ENCODE data around the gene TNNC2. TPM values are rescaled to one million over a fixed set of nuclear protein-coding genes. Genes with fewer than 3 reads are reported as not detected.

Gene TNNC2
- total and polyA plus RNA-seq, 2 donors from 2014 or later = 1.9 TPM; not detected in 1

DNA sequence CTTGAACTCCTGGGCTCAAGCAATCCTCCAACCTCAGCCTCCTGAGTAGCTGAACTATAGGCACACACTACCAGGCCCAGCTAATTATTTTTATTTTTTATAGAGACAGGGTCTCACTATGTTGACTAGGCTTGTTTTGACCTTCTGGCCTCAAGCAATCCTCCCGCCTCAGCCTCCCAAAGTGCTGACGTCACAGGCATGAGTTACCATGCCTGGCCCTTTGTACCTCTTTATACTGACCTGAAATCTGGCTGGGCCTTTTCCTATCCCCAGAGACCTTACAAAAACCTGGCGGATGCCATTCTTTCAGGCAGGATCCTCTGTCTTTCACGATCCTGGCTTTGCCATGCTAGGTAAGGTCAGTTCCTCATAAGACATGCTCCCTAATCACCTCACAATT lies 47.0 kb downstream of the TNNC2 start:
- FAIRE-seq (no peak), DNase-seq (no peak)
- Histone ChIP-seq H3K27me3 (ENCODE audit: control insufficient read depth, insufficient read depth, low read length) (no peaks in the 10 kb centered on the region), H3K9ac (ENCODE audit: low read length in 3 of 3) (no peak overlapping the region), H3K27ac (ENCODE audit: low read depth in 2 of 2, low read length in 2 of 2) (no peak overlapping the region), H3K4me3 (ENCODE audit: low read length in 3 of 3) (no peak overlapping the region), H3K36me3 (ENCODE audit: control insufficient read depth in 2 of 3, insufficient read depth in 3 of 3, low read length in 3 of 3) (no peaks in the 10 kb centered on the region), H3K4me1 (ENCODE audit: control insufficient read depth in 2 of 3, insufficient read depth in 2 of 3, low read depth in 1 of 3, low read length in 3 of 3) (peaks cover 0 to 3% (median 0%) of the 10 kb centered on the region in 3 donors), H3K9me3 (ENCODE audit: control insufficient read depth in 2 of 3, insufficient read depth in 1 of 3, low read length in 3 of 3) (no peaks in the 10 kb centered on the region)
- TF ChIP-seq, protein P1, sequence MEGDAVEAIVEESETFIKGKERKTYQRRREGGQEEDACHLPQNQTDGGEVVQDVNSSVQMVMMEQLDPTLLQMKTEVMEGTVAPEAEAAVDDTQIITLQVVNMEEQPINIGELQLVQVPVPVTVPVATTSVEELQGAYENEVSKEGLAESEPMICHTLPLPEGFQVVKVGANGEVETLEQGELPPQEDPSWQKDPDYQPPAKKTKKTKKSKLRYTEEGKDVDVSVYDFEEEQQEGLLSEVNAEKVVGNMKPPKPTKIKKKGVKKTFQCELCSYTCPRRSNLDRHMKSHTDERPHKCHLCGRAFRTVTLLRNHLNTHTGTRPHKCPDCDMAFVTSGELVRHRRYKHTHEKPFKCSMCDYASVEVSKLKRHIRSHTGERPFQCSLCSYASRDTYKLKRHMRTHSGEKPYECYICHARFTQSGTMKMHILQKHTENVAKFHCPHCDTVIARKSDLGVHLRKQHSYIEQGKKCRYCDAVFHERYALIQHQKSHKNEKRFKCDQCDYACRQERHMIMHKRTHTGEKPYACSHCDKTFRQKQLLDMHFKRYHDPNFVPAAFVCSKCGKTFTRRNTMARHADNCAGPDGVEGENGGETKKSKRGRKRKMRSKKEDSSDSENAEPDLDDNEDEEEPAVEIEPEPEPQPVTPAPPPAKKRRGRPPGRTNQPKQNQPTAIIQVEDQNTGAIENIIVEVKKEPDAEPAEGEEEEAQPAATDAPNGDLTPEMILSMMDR (IDR thresholded peaks at IDR 0.05; ENCODE audit: borderline replicate concordance, extremely low read depth, insufficient read depth) = no peak
- intact Hi-C loops (cut with DNase I) = no loop called here

DNA sequence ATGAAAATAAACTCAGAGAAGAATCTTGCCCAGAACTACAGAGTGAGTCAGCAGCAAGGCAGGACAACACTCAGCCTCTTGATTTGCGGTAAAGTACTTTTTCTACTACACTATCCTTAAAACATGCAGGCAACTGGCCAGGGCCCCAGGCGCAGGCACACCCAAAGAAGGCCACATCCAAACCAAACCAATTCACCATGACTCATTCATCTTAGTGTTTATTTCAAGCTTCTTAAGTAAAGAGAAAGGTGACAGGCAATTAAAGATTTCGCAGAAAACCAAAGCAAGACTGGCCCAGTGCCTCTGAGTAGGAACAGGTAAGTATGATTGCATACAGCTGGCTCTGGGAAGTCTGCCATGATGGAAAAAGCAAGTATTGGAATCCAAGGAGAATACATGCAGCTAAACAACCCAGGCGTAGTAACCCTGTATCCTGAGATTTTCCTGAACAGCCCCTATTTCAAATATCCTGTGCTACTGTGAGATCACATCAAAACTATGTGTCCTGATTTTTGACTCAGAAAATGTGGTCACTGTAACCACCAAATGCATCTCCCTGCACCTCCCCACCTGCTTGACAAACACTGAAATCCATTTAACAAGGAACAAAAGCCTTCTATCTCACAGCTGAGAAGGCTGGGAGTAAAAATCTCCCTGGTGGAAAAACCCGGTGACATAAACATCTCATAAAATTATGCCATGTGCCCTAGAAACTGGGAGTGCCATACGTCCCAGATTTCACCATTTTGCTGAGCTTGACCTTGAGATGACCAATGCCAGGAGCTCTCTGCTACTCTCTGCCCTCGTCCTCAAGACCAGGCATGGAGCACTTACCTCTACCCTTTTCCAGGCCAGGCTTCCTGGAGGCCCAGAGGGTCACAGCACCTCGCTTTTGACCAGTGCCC lies 47.8 kb downstream of the TNNC2 start:
- no peaks in the 10 kb centered on the region for H3K9me3 ChIP-seq (ENCODE audit: control insufficient read depth in 2 of 3, insufficient read depth in 1 of 3, low read length in 3 of 3)
- FAIRE-seq (no peak), DNase-seq (peak in 3 of 5 donors; percentile 5 to 95 (median 59))
- peak overlapping the region; percentile 65 to 81 for H3K27ac ChIP-seq (ENCODE audit: low read depth in 2 of 2, low read length in 2 of 2)
- H3K27me3 ChIP-seq (ENCODE audit: control insufficient read depth, insufficient read depth, low read length) = no peaks in the 10 kb centered on the region
- H3K4me1 ChIP-seq (ENCODE audit: control insufficient read depth in 2 of 3, insufficient read depth in 2 of 3, low read depth in 1 of 3, low read length in 3 of 3) = peaks cover 0 to 3% (median 0%) of the 10 kb centered on the region in 3 donors
- TF ChIP-seq, protein P1 (IDR thresholded peaks at IDR 0.05; ENCODE audit: borderline replicate concordance, extremely low read depth, insufficient read depth) = no peak
- no peak overlapping the region for H3K4me3 ChIP-seq (ENCODE audit: low read length in 3 of 3)
- intact Hi-C loops (cut with DNase I) = loop anchor here (10.0 kb wide), 1 partner anchor 464 kb away; no protein-coding TSS in a partner anchor
- H3K9ac ChIP-seq (ENCODE audit: low read length in 3 of 3) = no peak overlapping the region
- no peaks in the 10 kb centered on the region for H3K36me3 ChIP-seq (ENCODE audit: control insufficient read depth in 2 of 3, insufficient read depth in 3 of 3, low read length in 3 of 3)

GRCh38 chr20:45776931-45777330 lies 50.2 kb downstream of the TNNC2 start:
- intact Hi-C loops (cut with DNase I) = loop anchor here (10.0 kb wide), 1 partner anchor 462 kb away; no protein-coding TSS in a partner anchor
- no peak for DNase-seq
- Histone ChIP-seq H3K36me3 (ENCODE audit: control insufficient read depth in 2 of 3, insufficient read depth in 3 of 3, low read length in 3 of 3) (no peaks in the 10 kb centered on the region), H3K4me1 (ENCODE audit: control insufficient read depth in 2 of 3, insufficient read depth in 2 of 3, low read depth in 1 of 3, low read length in 3 of 3) (peaks cover 0 to 3% (median 0%) of the 10 kb centered on the region in 3 donors), H3K27me3 (ENCODE audit: control insufficient read depth, insufficient read depth, low read length) (no peaks in the 10 kb centered on the region), H3K4me3 (ENCODE audit: low read length in 3 of 3) (no peak overlapping the region), H3K27ac (ENCODE audit: low read depth in 2 of 2, low read length in 2 of 2) (no peak overlapping the region), H3K9me3 (ENCODE audit: control insufficient read depth in 2 of 3, insufficient read depth in 1 of 3, low read length in 3 of 3) (no peaks in the 10 kb centered on the region), H3K9ac (ENCODE audit: low read length in 3 of 3) (no peak overlapping the region)
- TF ChIP-seq, protein P1 (IDR thresholded peaks at IDR 0.05; ENCODE audit: borderline replicate concordance, extremely low read depth, insufficient read depth) = no peak
- FAIRE-seq = no peak

Measured in kidney (tissue), 14 donors.